ENCODE results near the gene MEX3D. TPM values are rescaled to one million over a fixed set of nuclear protein-coding genes. Genes with fewer than 3 reads are reported as not detected.

Gene MEX3D
- total RNA-seq, 1 donor: 27.6 TPM

- H3K4me3 ChIP-seq (ENCODE audit: low read depth, low read length): no peak overlapping the region
- no peak for DNase-seq (ENCODE audit: low read depth)
- no peak for TF ChIP-seq CTCF (IDR thresholded peaks at IDR 0.05; ENCODE audit: insufficient read depth, low read length)
Observed at GRCh38 chr19:1577929-1578618, 9.9 kb upstream of the MEX3D start.

- no peak for TF ChIP-seq CTCF (IDR thresholded peaks at IDR 0.05; ENCODE audit: insufficient read depth, low read length)
- DNase-seq (ENCODE audit: low read depth): no peak
- H3K4me3 ChIP-seq (ENCODE audit: low read depth, low read length): no peak overlapping the region
Observed at GRCh38 chr19:1577090-1577928, 9.2 kb upstream of the MEX3D start.

- TF ChIP-seq CTCF (IDR thresholded peaks at IDR 0.05; ENCODE audit: insufficient read depth, low read length): no peak
- no peak for DNase-seq (ENCODE audit: low read depth)
- H3K4me3 ChIP-seq (ENCODE audit: low read depth, low read length): no peak overlapping the region
Observed at GRCh38 chr19:1576242-1577089, 8.3 kb upstream of the MEX3D start.

GRCh38 chr19:1575323-1576241 is 7.5 kb upstream of the MEX3D start:
- TF ChIP-seq CTCF (IDR thresholded peaks at IDR 0.05; ENCODE audit: insufficient read depth, low read length): no peak
- DNase-seq (ENCODE audit: low read depth): no peak
- H3K4me3 ChIP-seq (ENCODE audit: low read depth, low read length): no peak overlapping the region

DNA sequence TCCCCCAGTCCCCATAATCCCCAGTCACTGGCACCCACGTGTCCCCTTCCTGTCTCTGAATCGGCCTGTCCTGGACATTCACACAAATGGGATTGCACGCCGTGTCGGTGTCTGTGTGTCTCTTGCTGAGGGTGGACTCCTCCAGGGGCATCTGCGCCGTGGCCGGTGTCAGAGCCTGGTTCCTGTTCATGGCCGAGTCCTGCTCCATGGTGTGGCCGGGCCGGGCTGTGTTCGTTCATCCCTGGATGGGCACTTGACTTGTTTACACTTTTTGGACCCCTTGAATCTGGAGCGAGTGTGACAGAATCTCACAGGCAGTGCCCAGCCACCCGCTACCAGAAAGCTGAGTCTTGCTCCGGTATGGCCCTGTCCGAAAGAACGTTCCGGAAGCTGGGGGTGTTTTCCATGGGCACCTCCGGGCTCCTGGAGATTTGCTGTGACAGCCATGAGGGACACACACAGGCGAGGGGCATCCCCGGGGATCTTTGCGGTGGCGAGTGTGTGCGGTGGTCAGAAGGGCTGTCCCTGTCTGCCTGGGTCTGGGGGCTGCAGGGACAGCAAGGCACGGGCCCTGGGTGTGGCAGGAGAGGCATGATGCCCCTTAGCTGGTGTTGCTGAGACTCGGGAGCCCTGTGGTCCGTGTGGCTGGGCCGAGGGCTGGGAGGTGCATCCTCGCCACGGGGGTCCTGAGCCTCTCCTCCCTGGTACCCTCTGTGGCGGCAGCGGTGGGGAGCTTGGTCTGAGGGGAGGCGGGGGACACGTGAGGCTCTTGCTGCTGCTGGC is 6.4 kb upstream of the MEX3D start:
- TF ChIP-seq CTCF (IDR thresholded peaks at IDR 0.05; ENCODE audit: insufficient read depth, low read length): no peak
- no peak for DNase-seq (ENCODE audit: low read depth)
- no peak overlapping the region for H3K4me3 ChIP-seq (ENCODE audit: low read depth, low read length)

All from fibroblast of the aortic adventitia (primary cell).